Skeletal muscle tissue (tissue), 4 donors: ENCODE measurements around the gene B4GALNT4. TPM values are rescaled to one million over a fixed set of nuclear protein-coding genes. Genes with fewer than 3 reads are reported as not detected.
"Not testable (repeated sequence)": the region's sequence is repeated elsewhere in the genome, so short reads cannot be mapped to it uniquely, and the experiment has no call there.

Experiments used
- H3K27ac ChIP-seq: one replicate; pipeline ENCODE4 v1.7.0; 2013; ENCODE audit warnings: mild to moderate bottlenecking, low read depth, low read length, inconsistent platforms
- H3K27me3 ChIP-seq, 3 donors: one replicate each; pipeline ENCODE4 v1.7.0; 2013; ENCODE audit warnings: low read length in 3 of 3; ENCODE audit not compliant: control insufficient read depth in 3 of 3, insufficient read depth in 3 of 3
- H3K36me3 ChIP-seq, 3 donors: one replicate each; pipeline ENCODE4 v1.7.0; 2013; ENCODE audit warnings: low read length in 3 of 3; ENCODE audit not compliant: control insufficient read depth in 3 of 3, insufficient read depth in 3 of 3
- H3K4me1 ChIP-seq, 3 donors: one replicate each; pipeline ENCODE4 v1.7.0; 2013; ENCODE audit warnings: low read length in 3 of 3, mild to moderate bottlenecking in 3 of 3; ENCODE audit not compliant: control insufficient read depth in 3 of 3, insufficient read depth in 3 of 3
- H3K4me3 ChIP-seq, 3 donors: one replicate each; pipeline ENCODE4 v1.7.0; 2013; ENCODE audit warnings: low read length in 3 of 3
- H3K9ac ChIP-seq, 3 donors: one replicate each; pipeline ENCODE4 v1.7.0; 2013; ENCODE audit warnings: low read length in 3 of 3, mild to moderate bottlenecking in 3 of 3, moderate library complexity in 2 of 3, low read depth in 1 of 3
- H3K9me3 ChIP-seq, 3 donors: one replicate each; pipeline ENCODE4 v1.7.0; 2013; ENCODE audit warnings: low read length in 3 of 3; ENCODE audit not compliant: control insufficient read depth in 3 of 3
- total RNA-seq: library from RNA; depleted of rRNA; stranded (reverse); fragments of >200 nt; gene quantifications from one replicate; pipeline ENCODE4 v1.2.3, GENCODE V29; 2014
- donor health status: Osteomylitis.

Gene B4GALNT4
- total RNA-seq, 1 donor from 2014 or later, result 5.2 TPM

DNA sequence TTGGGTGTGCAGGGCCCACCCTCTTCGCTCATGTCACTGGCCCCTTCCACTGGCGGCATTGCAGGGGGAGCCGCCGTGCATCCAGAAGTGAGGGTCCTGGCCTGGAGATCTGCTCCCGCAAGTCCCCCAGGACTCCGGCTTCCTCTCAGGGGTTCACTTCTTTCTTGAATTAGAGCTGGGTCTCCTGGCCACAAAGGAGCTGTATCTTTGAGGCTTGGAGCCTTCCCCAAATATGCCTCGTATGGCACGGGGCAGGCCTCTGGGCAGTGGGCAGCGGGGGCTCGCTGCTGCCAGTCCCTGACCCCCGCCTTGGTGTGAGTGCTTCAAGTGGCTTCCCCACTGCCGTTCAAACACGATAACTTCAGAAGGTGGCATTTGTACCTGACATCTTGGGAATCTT lies 41.3 kb upstream of the B4GALNT4 start:
- no peaks in the 10 kb centered on the region for H3K36me3 ChIP-seq
- H3K27me3 ChIP-seq, result peaks cover 0 to 22% (median 6%) of the 10 kb centered on the region in 3 donors
- H3K4me1 ChIP-seq, result peaks cover 21 to 29% (median 29%) of the 10 kb centered on the region in 3 donors
- no peak overlapping the region for H3K27ac ChIP-seq
- no peak overlapping the region for H3K4me3 ChIP-seq
- peaks cover 0 to under 1% (median 0%) of the 10 kb centered on the region in 3 donors for H3K9me3 ChIP-seq
- H3K9ac ChIP-seq, result no peak overlapping the region

DNA sequence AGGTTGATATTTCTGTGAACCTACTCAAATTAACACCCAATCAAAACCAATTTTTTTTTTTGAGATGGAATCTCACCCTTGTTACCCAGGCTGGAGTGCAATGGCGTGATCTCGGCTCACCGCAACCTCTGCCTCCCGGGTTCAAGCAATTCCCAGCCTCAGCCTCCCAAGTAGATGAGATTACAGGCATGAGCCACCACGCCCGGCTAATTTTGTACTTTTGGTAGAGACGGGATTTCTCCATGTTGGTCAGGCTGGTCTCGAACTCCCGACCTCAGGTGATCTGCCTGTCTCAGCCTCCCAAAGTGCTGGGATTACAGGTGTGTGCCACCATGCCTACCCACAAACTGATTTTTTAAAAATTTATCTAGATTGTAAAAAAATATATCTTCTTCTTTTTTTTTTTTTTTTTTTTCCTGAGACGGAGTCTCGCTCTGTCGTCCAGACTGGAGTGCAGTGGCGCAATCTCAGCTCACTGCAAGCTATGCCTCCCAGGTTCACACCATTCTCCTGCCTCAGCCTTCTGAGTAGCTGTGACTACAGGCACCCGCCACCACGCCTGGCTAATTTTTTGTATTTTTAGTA lies 40.7 kb upstream of the B4GALNT4 start:
- not testable (repeated sequence) for H3K4me3 ChIP-seq, H3K9me3 ChIP-seq, H3K9ac ChIP-seq, H3K27ac ChIP-seq, H3K36me3 ChIP-seq
- Histone ChIP-seq H3K4me1 (peaks cover 21 to 29% (median 29%) of the 10 kb centered on the region in 3 donors), H3K27me3 (peaks cover 0 to 22% (median 6%) of the 10 kb centered on the region in 3 donors)

DNA sequence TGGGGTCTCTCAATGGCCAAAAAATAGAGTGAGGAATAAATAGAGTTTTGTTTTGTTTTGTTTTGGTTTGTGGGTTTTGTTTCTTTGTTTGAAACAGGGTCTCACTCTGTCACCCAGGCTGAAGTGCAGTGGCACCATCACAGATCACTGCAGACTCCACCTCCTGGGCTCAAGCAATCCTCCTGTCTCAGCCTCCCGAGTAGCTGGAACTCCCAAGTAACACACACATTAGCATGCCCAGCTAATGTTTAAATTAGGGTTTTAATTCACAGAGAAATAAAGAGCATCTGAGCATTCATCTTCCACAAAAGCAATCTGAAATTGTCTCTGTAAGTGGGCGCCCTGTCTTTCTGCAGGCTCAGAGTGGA lies 39.4 kb upstream of the B4GALNT4 start:
- H3K9me3 ChIP-seq, result peaks cover 0 to 2% (median 0%) of the 10 kb centered on the region in 3 donors
- H3K36me3 ChIP-seq, result no peaks in the 10 kb centered on the region
- peaks cover 0 to 24% (median 6%) of the 10 kb centered on the region in 3 donors for H3K27me3 ChIP-seq
- no peak overlapping the region for H3K9ac ChIP-seq
- H3K27ac ChIP-seq, result no peak overlapping the region
- H3K4me3 ChIP-seq, result no peak overlapping the region
- H3K4me1 ChIP-seq, result peaks cover 22 to 25% (median 22%) of the 10 kb centered on the region in 3 donors

DNA sequence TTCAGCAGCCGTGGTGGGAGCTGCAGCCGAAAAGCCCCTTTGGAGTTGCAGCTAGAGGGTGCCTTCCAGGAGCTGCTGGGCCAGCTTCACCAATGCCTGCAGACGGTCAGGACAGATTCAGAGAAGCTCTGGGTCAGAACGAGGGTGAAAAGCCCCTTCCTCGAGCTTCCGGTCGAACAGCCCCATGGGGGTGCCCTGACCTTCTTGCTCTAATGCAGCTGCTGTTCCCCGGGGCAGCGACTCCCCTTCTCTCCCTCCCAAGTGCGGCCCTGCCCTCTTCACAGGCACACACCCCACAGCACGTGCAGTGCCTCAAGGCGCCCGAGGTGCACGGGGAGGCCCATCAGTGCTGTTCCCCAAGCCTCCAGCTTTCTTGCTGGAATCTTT lies 39.0 kb upstream of the B4GALNT4 start:
- no peak overlapping the region for H3K27ac ChIP-seq
- H3K4me1 ChIP-seq, result peaks cover 21 to 24% (median 22%) of the 10 kb centered on the region in 3 donors

DNA sequence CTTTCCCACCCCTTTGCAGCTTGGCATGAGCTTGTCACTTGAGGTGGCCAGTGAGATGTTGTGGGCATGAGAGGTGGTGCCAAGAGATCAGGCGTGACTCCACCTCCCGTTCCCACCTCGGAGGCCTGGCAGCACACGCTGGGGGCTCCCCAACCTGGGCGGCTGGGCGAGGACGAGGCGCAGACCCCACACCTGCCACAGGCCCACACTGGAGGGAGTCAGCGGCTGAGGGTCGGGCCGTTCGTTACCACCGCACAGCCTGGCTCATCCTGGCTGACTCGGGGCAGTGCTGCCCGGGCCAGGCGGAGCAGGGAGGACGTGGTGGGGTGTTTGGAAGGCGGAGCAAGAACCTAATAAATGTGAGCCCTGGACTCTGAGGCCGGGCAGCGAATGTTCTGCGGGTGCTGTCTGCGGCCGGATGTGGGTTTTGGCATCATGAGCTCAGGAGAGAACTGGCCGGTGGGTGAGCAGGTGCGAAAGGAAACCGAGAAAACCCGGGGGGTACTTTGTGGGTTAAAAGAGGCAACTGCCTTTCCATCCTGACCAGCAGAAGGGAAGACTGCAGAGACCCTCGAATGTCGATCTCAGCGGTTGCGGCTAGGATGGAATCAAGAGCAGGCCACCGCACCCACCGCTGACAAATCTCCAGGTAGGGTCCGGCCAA lies 38.5 kb upstream of the B4GALNT4 start:
- Histone ChIP-seq H3K27me3 (peaks cover 0 to 21% (median 6%) of the 10 kb centered on the region in 3 donors), H3K36me3 (no peaks in the 10 kb centered on the region), H3K4me1 (peaks cover 22 to 25% (median 24%) of the 10 kb centered on the region in 3 donors), H3K27ac (no peak overlapping the region), H3K9me3 (peaks cover 0 to 2% (median 0%) of the 10 kb centered on the region in 3 donors), H3K4me3 (no peak overlapping the region), H3K9ac (no peak overlapping the region)

More for the DNA sequence above, 39.0 kb upstream of the B4GALNT4 start:
- H3K9ac ChIP-seq, result no peak overlapping the region
- peaks cover 0 to 2% (median 0%) of the 10 kb centered on the region in 3 donors for H3K9me3 ChIP-seq
- peaks cover 0 to 22% (median 6%) of the 10 kb centered on the region in 3 donors for H3K27me3 ChIP-seq
- H3K36me3 ChIP-seq, result no peaks in the 10 kb centered on the region
- no peak overlapping the region for H3K4me3 ChIP-seq

DNA sequence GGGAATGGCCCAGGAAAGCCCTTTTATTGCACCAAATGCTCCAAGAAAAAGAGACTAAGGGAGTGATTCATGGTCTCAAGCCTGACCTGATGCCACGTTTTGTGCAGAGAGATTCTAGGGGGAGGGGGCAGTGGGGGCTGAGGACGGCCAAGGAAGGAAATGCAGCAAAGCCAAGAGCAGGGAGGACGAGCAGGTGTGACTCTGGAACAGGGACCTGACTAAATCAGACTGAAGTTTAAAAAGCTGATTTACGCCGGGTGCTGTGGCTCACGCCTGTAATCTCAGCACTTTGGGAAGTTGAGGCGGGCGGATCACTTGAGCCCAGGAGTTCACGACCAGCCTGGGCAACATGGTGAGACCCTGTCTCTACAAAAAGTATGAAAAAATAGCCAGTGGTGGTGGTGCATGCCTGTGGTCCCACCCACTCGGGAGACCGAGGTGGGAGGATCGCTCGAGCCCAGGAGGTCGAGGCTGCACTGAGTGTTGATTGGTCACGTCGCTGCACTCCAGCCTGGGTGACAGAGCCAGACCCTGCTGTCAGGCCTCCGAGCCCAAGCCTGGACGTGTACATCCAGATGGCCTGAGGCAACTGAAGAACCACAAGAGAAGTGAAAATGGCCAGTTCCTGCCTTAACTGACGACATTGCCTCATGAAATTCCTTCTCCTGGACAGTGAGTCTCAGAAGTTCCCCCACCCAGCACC lies 37.8 kb upstream of the B4GALNT4 start:
- H3K27ac ChIP-seq, result no peak overlapping the region
- no peak overlapping the region for H3K4me3 ChIP-seq
- H3K27me3 ChIP-seq, result peaks cover 0 to 20% (median 6%) of the 10 kb centered on the region in 3 donors
- peaks cover 0 to 2% (median 0%) of the 10 kb centered on the region in 3 donors for H3K9me3 ChIP-seq
- no peaks in the 10 kb centered on the region for H3K36me3 ChIP-seq
- no peak overlapping the region for H3K9ac ChIP-seq
- peaks cover 19 to 25% (median 24%) of the 10 kb centered on the region in 3 donors for H3K4me1 ChIP-seq

DNA sequence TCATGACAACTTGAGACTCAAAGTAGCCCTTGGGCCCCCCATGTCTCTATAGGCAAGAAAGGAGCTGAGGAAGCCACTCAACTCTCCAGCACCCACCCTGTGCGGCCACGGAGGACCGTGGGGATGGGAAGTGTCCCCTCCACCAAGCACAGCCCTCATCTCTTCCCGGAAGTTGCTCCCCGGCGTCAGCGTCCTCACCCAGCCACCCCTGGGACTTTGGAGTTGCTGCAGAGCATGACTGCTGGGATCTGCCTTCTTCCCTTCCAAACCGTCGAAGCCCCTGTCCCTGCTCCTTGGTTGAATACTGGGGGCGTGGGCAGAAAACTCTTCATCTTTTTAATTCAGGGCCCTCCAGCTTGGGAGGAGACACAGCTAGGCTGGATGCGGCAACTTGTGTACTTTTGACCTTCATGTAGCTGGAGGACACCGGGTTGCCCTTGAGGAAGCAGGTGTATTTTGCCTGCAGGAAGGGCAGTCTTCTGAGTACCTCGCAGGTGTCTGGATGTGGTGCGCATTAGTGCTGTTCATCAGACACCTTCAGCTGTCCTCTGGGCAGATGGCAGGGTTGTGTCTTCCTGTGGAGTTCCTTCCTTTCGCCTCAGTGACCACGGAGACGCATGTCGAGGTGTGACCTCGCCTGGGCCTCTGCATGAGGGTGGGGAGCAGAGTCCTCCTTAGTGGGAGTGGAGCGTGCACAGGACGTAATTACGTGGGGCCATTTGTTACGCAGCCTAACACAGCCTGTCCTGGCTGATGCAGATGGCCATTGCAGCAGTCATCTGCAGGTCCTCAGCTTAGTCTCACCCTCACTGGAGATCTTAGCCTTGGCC lies 36.4 kb upstream of the B4GALNT4 start:
- H3K9me3 ChIP-seq, result peaks cover 0 to 2% (median 0%) of the 10 kb centered on the region in 3 donors
- no peaks in the 10 kb centered on the region for H3K36me3 ChIP-seq
- no peak overlapping the region for H3K4me3 ChIP-seq
- H3K27me3 ChIP-seq, result peaks cover 0 to 12% (median 6%) of the 10 kb centered on the region in 3 donors
- H3K4me1 ChIP-seq, result peaks cover 10 to 19% (median 17%) of the 10 kb centered on the region in 3 donors
- no peak overlapping the region for H3K27ac ChIP-seq
- H3K9ac ChIP-seq, result no peak overlapping the region

DNA sequence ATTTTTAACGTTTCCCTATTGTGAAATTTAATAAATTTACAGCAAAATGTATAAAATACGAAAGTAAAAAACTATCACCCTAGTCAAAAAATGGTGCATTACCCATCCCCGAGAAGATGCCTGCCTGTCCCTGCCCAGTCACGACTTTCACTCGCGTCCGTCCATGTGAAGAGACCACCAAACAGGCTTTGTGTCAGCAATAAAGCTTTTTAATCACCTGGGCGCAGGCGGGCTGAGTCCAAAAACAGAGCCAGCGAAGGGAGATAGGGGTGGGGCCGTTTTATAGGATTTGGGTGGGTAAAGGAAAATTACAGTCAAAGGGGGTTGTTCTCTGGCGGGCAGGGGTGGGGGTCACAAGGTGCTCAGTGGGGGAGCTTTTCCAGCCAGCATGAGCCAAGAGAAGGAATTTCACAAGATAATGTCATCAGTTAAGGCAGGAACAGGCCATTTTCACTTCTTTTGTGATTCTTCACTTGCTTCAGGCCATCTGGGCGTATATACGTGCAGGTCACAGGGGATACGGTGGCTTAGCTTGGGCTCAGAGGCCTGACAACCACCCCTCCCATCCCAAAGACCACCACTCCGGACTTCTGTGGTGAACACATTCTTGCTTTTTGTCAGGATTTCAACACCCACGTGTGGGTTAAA lies 35.6 kb upstream of the B4GALNT4 start:
- not testable (repeated sequence) for H3K36me3 ChIP-seq, H3K27me3 ChIP-seq, H3K9ac ChIP-seq, H3K9me3 ChIP-seq, H3K4me3 ChIP-seq, H3K27ac ChIP-seq
- peaks cover 10 to 19% (median 17%) of the 10 kb centered on the region in 3 donors for H3K4me1 ChIP-seq

DNA sequence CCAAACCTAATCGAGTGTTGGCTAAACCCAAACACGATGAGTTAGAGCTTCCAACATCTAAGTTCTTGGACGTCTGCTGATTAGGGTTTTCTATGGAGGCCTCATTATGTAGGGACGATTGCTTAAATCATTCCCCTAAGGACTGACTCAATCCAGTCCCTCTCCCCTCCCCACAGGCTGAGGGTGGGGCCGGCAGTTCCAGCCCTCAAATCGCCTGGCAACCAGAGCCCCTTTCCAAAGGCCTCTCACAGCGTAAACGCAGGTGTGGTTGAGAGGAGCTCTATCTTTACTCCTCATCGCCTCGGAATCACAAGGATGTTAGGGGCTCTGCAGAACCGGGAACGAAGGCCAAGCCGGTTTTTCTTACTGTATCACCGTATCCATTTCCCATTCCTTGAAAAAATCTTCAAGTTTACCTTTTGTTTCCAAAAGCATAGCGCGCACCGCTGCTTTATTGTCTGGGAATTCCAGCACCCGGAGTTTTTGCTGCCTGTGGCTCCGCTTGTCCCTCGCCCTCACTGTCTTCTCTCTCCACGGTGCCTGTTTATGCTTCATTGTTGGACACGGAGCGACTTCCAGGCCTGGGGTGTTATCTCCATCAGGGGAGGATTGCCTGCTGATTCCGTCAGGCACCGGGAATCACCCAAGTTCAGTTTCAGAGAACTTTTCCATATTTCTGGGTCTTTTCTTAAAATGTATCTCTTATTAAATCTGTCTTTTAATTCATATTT lies 34.9 kb upstream of the B4GALNT4 start:
- peaks cover 10 to 19% (median 17%) of the 10 kb centered on the region in 3 donors for H3K4me1 ChIP-seq
- H3K36me3 ChIP-seq, result no peaks in the 10 kb centered on the region
- peaks cover 0 to 8% (median 6%) of the 10 kb centered on the region in 3 donors for H3K27me3 ChIP-seq
- peak overlapping the region; percentile 5 for H3K27ac ChIP-seq
- no peak overlapping the region for H3K9ac ChIP-seq
- H3K4me3 ChIP-seq, result no peak overlapping the region
- H3K9me3 ChIP-seq, result peaks cover 0 to 2% (median 0%) of the 10 kb centered on the region in 3 donors
